Erythroblast (primary cell): ENCODE data around the gene PDGFC.

Experiments
- GATA1 ChIP-seq: IDR thresholded peaks from 2 replicates; pipeline ENCODE4 v1.6.1; 2011; ENCODE audit warnings: low read depth, mild to moderate bottlenecking, control low read depth, low read length, moderate library complexity
- POLR2A ChIP-seq: IDR thresholded peaks from 2 replicates; pipeline ENCODE4 v1.6.1; 2011; ENCODE audit warnings: mild to moderate bottlenecking, low read length

GRCh38 chr4:156778093-156778492 is 193.5 kb downstream of the PDGFC start:
- TF ChIP-seq POLR2A = no peak
- TF ChIP-seq GATA1 = no peak
